Rectal smooth muscle tissue (tissue), 1 donor: ENCODE measurements around the gene GPR142.

ENCODE experiments used
- H3K27ac ChIP-seq: one replicate; pipeline ENCODE4 v1.7.0; 2013; ENCODE audit warnings: low read depth, low read length, inconsistent platforms
- H3K27me3 ChIP-seq: one replicate; pipeline ENCODE4 v1.7.0; 2013; ENCODE audit warnings: low read length; ENCODE audit not compliant: control insufficient read depth, insufficient read depth
- H3K36me3 ChIP-seq: one replicate; pipeline ENCODE4 v1.7.0; 2013; ENCODE audit warnings: low read length; ENCODE audit not compliant: control insufficient read depth, insufficient read depth
- H3K4me1 ChIP-seq: one replicate; pipeline ENCODE4 v1.7.0; 2013; ENCODE audit warnings: low read length; ENCODE audit not compliant: control insufficient read depth, insufficient read depth
- H3K4me3 ChIP-seq: one replicate; pipeline ENCODE4 v1.7.0; 2013; ENCODE audit warnings: low read length
- H3K9ac ChIP-seq: one replicate; pipeline ENCODE4 v1.7.0; 2013; ENCODE audit warnings: low read length

GPR142 gene

DNA sequence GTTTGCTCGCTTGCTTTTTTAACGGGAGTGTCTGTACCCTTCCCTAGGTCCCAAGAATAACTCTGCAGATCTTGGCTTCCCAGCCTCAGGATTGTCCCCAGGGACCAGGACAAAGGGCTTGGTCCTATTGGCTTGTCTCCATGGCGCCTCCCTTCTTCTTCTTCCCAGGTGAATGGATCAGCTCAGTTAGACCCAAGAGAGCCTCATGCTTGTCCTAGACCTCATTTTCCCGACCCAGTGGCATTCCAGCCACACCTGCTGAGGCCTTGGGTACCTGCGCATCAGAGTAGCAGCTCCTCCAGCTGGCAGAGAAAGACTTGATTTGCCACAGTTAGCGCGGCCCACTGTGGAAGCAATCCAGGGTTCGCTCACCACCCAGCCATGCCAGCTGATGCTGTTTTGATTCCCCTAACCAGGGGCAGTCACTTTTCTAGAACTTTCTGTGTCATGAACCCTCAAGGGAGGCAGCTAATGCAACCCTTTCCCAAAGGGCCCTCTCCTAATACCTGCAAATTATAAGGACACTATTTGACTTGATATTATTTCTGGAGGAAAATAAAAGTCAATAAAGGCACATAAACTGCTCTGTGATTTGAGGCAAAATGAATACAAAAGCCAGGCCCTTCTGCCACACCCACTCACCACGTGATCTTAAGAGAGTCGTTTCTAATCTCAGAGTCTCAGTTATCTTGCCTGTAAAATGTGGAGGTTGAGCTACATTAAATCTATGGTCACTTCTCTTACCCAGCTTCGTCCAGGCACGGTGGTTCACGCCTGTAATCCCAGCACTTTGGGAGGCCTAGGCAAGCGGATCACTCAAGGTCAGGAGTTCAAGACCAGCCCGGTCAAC lies 13.9 kb downstream of the GPR142 start:
- Histone ChIP-seq H3K36me3 (no peaks in the 10 kb centered on the region), H3K4me3 (no peak overlapping the region), H3K4me1 (peaks cover 7% of the 10 kb centered on the region), H3K9ac (no peak overlapping the region), H3K27ac (no peak overlapping the region), H3K27me3 (no peaks in the 10 kb centered on the region)

DNA sequence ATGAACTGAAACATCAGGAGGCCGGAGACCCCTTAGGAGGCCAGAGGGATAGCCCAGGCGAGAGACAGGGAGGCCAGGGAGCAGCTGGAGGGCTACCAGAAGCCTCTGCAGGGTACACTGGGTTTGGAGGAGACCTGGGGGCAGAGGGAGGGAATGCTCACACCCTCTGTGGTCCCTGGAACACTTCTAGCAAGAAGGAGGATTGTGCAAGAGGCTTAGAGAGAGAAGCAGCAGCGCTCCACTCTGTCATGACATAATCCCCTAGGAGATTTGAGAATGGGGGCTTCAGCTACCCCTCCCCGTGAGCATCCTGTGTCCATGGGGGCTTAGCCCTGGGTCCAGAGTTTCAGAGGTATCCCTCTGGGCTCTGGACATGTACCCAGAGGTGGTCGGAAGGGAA lies 15.8 kb downstream of the GPR142 start:
- Histone ChIP-seq H3K9ac (no peak overlapping the region), H3K36me3 (no peaks in the 10 kb centered on the region)

DNA sequence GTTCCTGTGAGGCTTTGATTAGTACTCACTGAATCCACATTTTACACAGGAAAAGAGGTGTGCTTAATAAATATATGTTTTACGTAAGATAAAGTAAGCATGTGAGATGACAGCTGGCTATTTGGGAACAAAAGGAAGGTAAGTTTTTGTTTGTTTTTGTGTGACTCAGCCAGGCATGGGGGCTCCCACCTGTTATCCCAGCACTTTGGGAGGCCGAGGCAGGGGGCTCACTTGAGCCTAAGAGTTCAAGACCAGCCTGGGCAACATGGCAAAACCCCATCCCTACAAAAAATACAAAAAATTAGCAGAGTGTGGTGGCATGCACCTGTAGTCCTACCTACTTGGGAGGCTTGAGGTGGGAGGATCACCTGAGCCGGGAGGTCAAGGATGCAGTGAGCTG lies 17.9 kb downstream of the GPR142 start:
- H3K36me3 ChIP-seq: no peaks in the 10 kb centered on the region
- no peak overlapping the region for H3K27ac ChIP-seq
- H3K27me3 ChIP-seq: no peaks in the 10 kb centered on the region
- H3K4me1 ChIP-seq: peaks cover under 1% of the 10 kb centered on the region
- no peak overlapping the region for H3K9ac ChIP-seq
- no peak overlapping the region for H3K4me3 ChIP-seq

More for the DNA sequence above, 15.8 kb downstream of the GPR142 start:
- Histone ChIP-seq H3K4me1 (peaks cover 7% of the 10 kb centered on the region), H3K27ac (no peak overlapping the region), H3K4me3 (no peak overlapping the region), H3K27me3 (no peaks in the 10 kb centered on the region)

DNA sequence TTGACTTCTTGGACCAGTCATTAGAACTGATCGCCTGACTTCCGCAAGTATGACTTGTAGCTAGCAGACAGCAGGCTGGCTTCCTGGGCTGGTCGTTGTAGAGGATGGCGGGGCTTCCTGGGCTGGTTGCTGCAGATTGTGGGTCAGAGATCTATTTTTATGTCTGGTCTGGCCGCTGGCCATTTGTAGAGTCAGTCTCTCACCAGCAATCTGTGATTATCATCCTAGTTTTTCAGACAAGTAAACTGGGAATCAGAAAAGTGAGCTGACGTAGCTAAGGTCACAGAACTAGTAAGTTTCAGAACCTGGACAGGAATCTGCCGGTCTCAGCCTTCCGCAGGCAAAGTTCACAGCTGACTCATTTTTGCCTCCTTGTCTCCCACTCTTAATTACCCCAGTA lies 19.1 kb downstream of the GPR142 start:
- Histone ChIP-seq H3K36me3 (no peaks in the 10 kb centered on the region), H3K9ac (no peak overlapping the region), H3K27me3 (no peaks in the 10 kb centered on the region), H3K4me3 (no peak overlapping the region), H3K27ac (no peak overlapping the region), H3K4me1 (no peaks in the 10 kb centered on the region)

DNA sequence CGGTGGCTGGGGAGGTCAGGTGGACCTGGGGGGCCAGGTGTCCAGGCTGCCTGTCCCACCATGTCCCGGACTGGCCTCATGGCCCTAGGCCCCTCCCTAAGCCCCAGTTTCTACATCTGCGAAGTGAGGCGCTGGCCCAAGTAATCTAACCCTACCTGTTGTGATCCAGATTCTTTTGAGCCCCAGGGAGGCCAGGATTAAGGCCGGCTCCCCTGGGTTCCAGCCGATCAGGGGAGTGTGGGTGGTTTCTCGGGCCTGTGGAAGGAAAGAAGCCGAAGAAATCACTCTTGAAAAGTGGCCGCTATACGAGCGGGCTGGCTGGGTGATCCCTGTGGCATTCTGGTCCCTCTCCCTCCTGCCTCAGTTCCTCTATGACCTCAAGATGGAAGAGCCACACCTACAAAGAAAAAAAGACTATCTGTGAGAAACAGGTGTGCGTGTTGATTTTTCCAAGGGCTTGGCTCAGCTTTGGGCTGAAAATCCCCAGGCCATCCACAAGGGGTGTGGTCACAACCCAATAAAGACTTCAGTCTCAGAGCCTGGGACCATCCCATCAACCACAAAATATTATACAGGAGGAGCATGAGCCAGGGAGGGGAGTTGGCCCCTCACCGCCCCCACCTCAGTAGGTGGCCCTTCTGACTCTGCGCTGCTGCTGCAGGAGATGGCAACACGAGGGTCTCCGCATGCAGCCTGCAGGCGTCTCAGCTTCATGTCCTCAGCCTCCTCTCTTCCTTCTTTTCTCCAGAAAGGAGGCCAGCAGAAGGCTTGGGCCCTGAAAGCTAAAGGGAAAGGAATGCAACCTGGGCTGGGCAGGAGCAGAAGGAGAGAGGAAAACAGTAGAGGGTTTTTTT lies 20.3 kb downstream of the GPR142 start:
- Histone ChIP-seq H3K4me1 (no peaks in the 10 kb centered on the region), H3K9ac (no peak overlapping the region), H3K27ac (no peak overlapping the region), H3K36me3 (no peaks in the 10 kb centered on the region), H3K27me3 (no peaks in the 10 kb centered on the region), H3K4me3 (no peak overlapping the region)

DNA sequence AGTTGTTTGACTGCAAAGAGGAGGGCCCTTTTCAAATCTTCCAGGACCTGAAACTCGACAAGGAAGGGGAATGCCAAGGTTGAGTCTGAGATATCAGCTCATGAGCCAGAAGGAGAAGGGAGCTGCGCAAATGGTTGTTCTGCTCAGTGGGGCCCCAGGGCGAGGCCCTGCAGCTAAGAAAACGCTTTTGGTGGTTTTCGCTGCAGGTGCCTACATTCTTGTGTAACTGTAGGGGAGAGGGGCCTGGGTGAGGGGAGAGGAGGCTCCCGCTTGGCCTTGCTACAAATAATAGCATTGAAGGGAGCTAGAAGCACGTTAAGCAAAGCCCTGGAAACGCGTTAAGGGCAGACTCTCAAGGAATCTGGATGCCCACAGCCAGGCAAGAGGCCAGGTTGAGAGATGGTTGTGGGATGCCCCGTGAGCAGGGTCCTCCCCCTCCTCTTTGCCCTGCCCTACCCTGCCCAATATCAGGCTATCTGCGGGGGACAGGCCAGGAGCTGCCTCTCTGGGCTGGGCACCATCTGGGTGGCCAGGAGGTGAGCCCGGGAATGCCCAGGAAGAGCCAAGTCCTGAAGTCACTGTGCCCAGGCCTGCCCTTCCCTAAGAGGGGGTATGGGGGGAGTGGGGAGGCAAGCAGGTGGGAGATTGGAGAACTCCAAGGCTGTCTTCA lies 21.9 kb downstream of the GPR142 start:
- Histone ChIP-seq H3K4me1 (no peaks in the 10 kb centered on the region), H3K9ac (no peak overlapping the region), H3K27ac (no peak overlapping the region)

DNA sequence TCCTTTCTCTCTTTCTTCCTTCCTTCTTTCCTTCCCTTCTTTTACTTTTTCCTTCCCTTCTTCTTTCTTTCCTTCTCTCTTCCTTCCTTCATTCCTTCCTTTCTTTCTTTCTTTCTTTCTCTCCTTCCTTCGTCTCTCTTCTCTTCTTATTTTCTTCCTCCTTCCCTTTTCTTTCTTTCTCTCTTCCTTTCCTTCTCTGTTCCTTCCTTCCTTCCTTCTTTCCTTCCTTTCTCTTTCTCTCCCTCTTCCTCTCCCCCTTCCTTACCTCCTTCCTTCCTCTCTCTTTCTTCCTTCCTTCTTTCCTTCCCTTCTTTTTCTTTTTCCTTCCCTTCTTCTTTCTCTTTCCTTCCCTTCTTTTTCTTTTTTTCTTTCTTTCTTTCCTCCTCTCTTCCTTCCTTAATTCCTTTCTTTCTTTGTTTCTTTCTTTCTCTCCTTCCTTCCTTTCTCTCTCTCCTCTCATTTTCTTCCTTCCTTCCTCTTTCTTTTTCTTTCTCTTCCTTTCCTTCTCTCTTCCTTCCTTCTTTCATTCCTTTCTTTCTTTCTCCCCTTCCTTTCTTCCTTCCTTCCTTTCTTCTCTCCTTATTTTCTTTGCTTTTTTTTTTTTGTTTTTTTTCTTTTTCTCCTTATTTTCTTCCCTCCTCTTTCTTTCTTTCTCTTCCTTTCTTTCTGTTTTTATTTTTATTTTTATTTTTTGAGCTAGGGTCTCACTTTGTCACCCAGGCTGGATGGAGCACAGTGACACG lies 22.8 kb downstream of the GPR142 start:
- H3K4me1 ChIP-seq: no peaks in the 10 kb centered on the region
- no peak overlapping the region for H3K27ac ChIP-seq

More for the DNA sequence above, 21.9 kb downstream of the GPR142 start:
- Histone ChIP-seq H3K4me3 (no peak overlapping the region), H3K36me3 (no peaks in the 10 kb centered on the region), H3K27me3 (no peaks in the 10 kb centered on the region)

DNA sequence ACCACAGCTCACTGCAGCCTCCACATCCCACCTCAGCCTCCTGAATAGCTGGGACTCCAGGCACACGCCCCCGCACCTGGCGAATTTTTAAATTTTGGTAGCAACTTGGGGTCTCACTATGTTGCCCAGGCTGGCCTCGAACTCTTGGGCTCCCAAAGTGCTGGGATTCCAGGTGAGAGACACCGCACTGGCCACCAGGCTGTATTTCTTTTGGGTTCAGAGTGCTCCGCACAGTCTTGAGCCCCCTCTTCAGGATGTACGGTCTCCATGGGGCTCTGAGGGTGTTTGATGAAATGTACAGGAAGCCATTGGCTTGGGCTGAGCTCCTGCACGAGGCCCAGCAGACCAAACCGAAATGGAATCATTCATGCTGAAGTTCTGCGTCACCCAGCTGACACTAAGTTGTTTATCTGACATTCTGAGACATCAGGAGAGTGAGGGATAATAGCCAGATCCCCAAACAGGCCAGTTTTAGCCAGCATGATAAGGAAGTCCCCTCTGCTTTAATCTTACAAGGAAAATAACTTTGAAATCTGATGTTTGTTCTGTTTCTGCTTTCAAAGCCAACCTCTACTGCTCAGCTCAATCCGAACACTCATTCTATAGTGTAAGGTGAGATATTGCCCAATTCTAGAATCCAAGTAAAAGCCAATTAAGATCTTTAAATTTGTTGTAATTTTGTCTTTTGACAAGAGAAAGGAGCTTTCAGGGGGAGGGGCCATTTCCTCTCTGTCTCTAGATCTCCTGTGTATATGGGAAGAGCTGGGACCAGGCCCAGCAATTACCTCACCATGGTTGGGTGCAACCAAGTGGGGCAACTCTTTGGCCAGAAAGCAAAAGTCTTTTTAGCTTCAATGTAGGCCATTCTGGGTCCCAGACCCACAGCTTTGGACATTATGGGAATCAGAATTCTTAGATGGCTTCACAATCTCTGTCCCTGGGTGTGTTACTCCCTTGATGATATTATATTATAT lies 23.7 kb downstream of the GPR142 start:
- no peak overlapping the region for H3K4me3 ChIP-seq
- no peaks in the 10 kb centered on the region for H3K4me1 ChIP-seq

More for the DNA sequence above, 22.8 kb downstream of the GPR142 start:
- Histone ChIP-seq H3K4me3 (no peak overlapping the region), H3K36me3 (no peaks in the 10 kb centered on the region), H3K27me3 (no peaks in the 10 kb centered on the region), H3K9ac (no peak overlapping the region)

DNA sequence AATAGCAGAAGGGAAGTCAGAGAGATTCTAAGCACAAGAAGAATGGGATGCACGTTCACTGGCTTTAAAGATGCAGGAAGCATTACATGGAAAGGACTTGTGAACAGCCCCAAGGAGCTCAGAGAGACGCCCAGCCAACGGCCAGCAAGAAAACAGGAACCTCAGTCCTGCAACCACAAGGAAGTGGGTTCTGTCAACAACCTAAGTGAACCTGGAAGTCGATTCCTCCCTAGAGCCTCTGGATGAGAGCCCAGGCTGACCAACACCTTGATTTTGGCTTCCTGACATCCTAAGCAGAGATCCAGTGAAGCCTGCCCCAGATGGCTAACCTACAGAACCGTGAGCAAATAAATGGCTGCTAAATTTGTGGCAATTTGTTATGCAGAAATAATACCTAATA lies 24.5 kb downstream of the GPR142 start:
- Histone ChIP-seq H3K9ac (no peak overlapping the region), H3K27ac (no peak overlapping the region), H3K4me3 (no peak overlapping the region), H3K27me3 (no peaks in the 10 kb centered on the region), H3K4me1 (no peaks in the 10 kb centered on the region), H3K36me3 (no peaks in the 10 kb centered on the region)

More for the DNA sequence above, 23.7 kb downstream of the GPR142 start:
- no peaks in the 10 kb centered on the region for H3K36me3 ChIP-seq
- H3K9ac ChIP-seq: no peak overlapping the region
- H3K27ac ChIP-seq: no peak overlapping the region
- no peaks in the 10 kb centered on the region for H3K27me3 ChIP-seq

DNA sequence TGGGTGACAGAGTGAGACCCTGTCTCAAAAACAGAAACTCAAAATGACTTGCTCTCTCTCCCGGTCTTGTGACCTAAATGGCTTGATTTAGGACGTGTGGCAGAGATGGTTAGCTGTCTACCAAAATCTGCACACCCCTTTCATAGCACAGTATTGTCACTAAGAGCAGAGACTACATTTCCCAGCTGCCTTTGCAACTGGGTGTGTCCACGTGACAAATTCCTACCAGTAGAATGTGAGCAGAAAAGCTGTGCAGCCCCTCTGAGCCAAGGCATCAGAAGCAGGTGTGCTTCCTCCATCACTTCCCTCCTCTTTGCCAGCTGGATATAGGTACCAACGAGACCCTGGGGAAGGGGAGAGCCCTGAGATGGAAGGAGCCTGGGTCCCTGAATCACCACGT lies 25.5 kb downstream of the GPR142 start:
- Histone ChIP-seq H3K36me3 (no peaks in the 10 kb centered on the region), H3K27me3 (no peaks in the 10 kb centered on the region), H3K27ac (no peak overlapping the region), H3K4me1 (no peaks in the 10 kb centered on the region), H3K9ac (no peak overlapping the region), H3K4me3 (no peak overlapping the region)

DNA sequence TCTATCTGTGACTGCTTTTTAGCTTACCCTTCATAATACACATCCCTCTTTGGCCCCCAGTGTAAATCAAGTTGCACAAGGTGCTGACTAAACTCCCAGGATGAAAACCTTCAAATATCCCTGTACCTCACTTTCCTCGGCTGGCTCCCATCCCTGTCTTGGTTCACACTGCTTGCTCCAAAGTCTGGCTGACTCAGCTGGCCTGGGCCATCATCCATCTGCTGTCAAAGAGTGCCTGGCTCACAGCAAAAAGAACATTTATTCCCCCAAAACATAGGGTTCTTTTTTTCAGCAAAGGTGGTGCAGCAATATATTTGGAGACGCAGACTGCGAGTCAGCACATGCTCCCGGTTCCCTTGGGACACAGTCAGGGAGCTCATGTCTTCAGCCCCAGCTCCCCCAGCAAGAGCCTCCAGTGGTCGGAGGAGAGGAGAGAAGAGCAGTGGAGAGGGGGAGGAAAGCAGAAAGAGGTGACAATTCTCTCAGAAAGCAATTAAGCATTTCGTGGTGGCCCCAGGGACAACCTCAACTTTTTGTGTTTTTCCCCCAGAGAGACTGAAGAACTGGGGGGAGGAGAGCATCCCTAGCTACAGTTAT lies 26.1 kb downstream of the GPR142 start:
- Histone ChIP-seq H3K9ac (no peak overlapping the region), H3K27ac (no peak overlapping the region), H3K4me1 (no peaks in the 10 kb centered on the region), H3K4me3 (no peak overlapping the region), H3K27me3 (no peaks in the 10 kb centered on the region), H3K36me3 (no peaks in the 10 kb centered on the region)
